HCT116 (cell line): ENCODE measurements around the gene CDH10. TPM values are rescaled to one million over a fixed set of nuclear protein-coding genes. Genes with fewer than 3 reads are reported as not detected.

Source experiments
- ATAC-seq: fragments of 200-7000 bp; cut with Tn5 transposase; 2 replicates; pipeline ENCODE4 v1.9.1; 2020; ENCODE audit warnings: mild to moderate bottlenecking, moderate library complexity
- BruUV-seq: library from RNA; stranded (reverse); fragments of 400-500 nt; replicated peaks from 2 replicates; lab custom pipeline; 2021; lab: Mats Ljungman, UMichigan
- CTCF ChIA-PET: fragments of 300-600 bp; sonication (Branson Sonifier 250); formaldehyde crosslinking; loops from one replicate; lab custom pipeline; 2021; ENCODE audit warnings: antibody characterized with exemption; lab: Charles Lee
- POLR2A ChIA-PET: fragments of 300-600, 350-600 bp; sonication (Branson Sonifier 250); formaldehyde crosslinking; loops from one replicate; lab custom pipeline; 2021; ENCODE audit warnings: antibody characterized with exemption; lab: Charles Lee
- RAD21 ChIA-PET, 2 experiments: fragments of 300-600 bp; sonication (Branson Sonifier 250); formaldehyde crosslinking; loops; one replicate each; lab custom pipeline; 2023; ENCODE audit warnings: low total read pairs in 2 of 2; ENCODE audit not compliant: uncharacterized antibody in 2 of 2, unreplicated experiment in 2 of 2, low non-redundant PET in 1 of 2; lab: Charles Lee
- DNase-seq: peaks from one replicate; pipeline ENCODE4 v3.0.0-alpha.2; 2010; ENCODE audit warnings: low read depth, low spot score
- H2AFZ ChIP-seq: fragments of 200-600 bp; shearing (Covaris generic), sonication (generic); 2 replicates; pipeline ENCODE4 v1.6.1; 2017; ENCODE audit warnings: low read depth, mixed run types, mixed read lengths, antibody characterized with exemption, low read length; ENCODE audit not compliant: poor library complexity, severe bottlenecking
- H3K27ac ChIP-seq: 2 replicates; pipeline ENCODE4 v1.5.1; 2012; ENCODE audit warnings: low read depth, low read length
- H3K27me3 ChIP-seq: fragments of 200-600 bp; sonication (generic); 2 replicates; pipeline ENCODE4 v1.6.1; 2016; ENCODE audit warnings: mixed run types, low read length, mixed read lengths; ENCODE audit not compliant: insufficient read depth
- H3K36me3 ChIP-seq, 2 experiments: fragments of 200-500 bp in 1 of 2; fragments of 200-600 bp in 1 of 2; sonication (Bioruptor generic) in 1 of 2; sonication (generic) in 1 of 2; 2 replicates each; pipeline versions ENCODE4 v1.5.1 to v1.6.1; 2014 to 2016; ENCODE audit warnings: low read length in 2 of 2, inconsistent platforms in 1 of 2, mixed read lengths in 1 of 2, mixed run types in 1 of 2; ENCODE audit not compliant: insufficient read depth in 2 of 2, control insufficient read depth in 1 of 2
- H3K4me1 ChIP-seq, 2 experiments: fragments of 200-600 bp in 1 of 2; sonication (generic) in 1 of 2; 2 replicates each; pipeline versions ENCODE4 v1.5.1 to v1.6.1; 2012 to 2017; ENCODE audit warnings: low read length in 2 of 2, inconsistent platforms in 1 of 2, mild to moderate bottlenecking in 1 of 2, mixed read lengths in 1 of 2, mixed run types in 1 of 2, moderate library complexity in 1 of 2; ENCODE audit not compliant: insufficient read depth in 2 of 2, control insufficient read depth in 1 of 2
- H3K4me2 ChIP-seq: fragments of 200-600 bp; sonication (generic); 2 replicates; pipeline ENCODE4 v1.6.1; 2017; ENCODE audit warnings: mixed run types, low read length, mixed read lengths
- H3K4me3 ChIP-seq, 2 experiments: fragments of 200-600 bp in 1 of 2; sonication (generic) in 1 of 2; replicated peaks in 1 of 2; 2 replicates each; pipeline ENCODE4 v1.5.1; 2011 to 2016; ENCODE audit warnings: low read length in 2 of 2, control low read depth in 1 of 2, low read depth in 1 of 2, mild to moderate bottlenecking in 1 of 2, mixed read lengths in 1 of 2, mixed run types in 1 of 2
- H3K79me2 ChIP-seq: fragments of 200-600 bp; sonication (generic); 2 replicates; pipeline ENCODE4 v1.6.1; 2017; ENCODE audit warnings: mild to moderate bottlenecking, mixed run types, low read length, moderate library complexity, mixed read lengths; ENCODE audit not compliant: insufficient read depth
- H3K9ac ChIP-seq: fragments of 200-600 bp; sonication (generic); 2 replicates; pipeline ENCODE4 v1.6.1; 2016; ENCODE audit warnings: low read length, mixed read lengths
- H3K9me2 ChIP-seq: fragments of 200-600 bp; sonication (generic), shearing (Covaris generic); 2 replicates; pipeline ENCODE4 v1.6.1; 2017; ENCODE audit warnings: mixed run types, mild to moderate bottlenecking, moderate library complexity; ENCODE audit not compliant: insufficient read depth
- H3K9me3 ChIP-seq, 2 experiments: fragments of 200-500 bp in 1 of 2; fragments of 200-600 bp in 1 of 2; sonication (Bioruptor generic) in 1 of 2; sonication (generic) in 1 of 2; 2 replicates each; pipeline ENCODE4 v1.6.1; 2014 to 2017; ENCODE audit warnings: low read length in 2 of 2, mixed read lengths in 2 of 2, inconsistent platforms in 1 of 2, low read depth in 1 of 2, mild to moderate bottlenecking in 1 of 2, mixed run types in 1 of 2, moderate library complexity in 1 of 2; ENCODE audit not compliant: control insufficient read depth in 1 of 2, insufficient read depth in 1 of 2
- H4K20me1 ChIP-seq: fragments of 200-600 bp; sonication (generic), shearing (Covaris generic); 2 replicates; pipeline ENCODE4 v1.6.1; 2017; ENCODE audit warnings: mixed run types, mild to moderate bottlenecking, moderate library complexity; ENCODE audit not compliant: insufficient read depth
- CBX3 ChIP-seq: IDR thresholded peaks from 2 replicates; pipeline ENCODE4 v1.6.1; 2012; ENCODE audit warnings: low read depth
- CEBPB ChIP-seq: IDR thresholded peaks from 2 replicates; pipeline ENCODE4 v1.6.1; 2012; ENCODE audit warnings: low read depth
- ELF1 ChIP-seq: IDR thresholded peaks from 2 replicates; pipeline ENCODE4 v1.6.1; 2012; ENCODE audit warnings: low read depth, borderline replicate concordance
- EZH2 ChIP-seq: fragments of 200-600 bp; sonication (generic); IDR thresholded peaks from 2 replicates; pipeline ENCODE4 v1.6.1; 2017; ENCODE audit warnings: antibody characterized with exemption, mixed run types
- EZH2phosphoT487 ChIP-seq: fragments of 200-600 bp; IDR thresholded peaks from 2 replicates; pipeline ENCODE4 v1.6.1; 2018; ENCODE audit warnings: antibody characterized with exemption, borderline replicate concordance
- FOSL1 ChIP-seq: IDR thresholded peaks from 2 replicates; pipeline ENCODE4 v1.6.1; 2012; ENCODE audit warnings: low read depth
- MAX ChIP-seq: IDR thresholded peaks from 2 replicates; pipeline ENCODE4 v1.6.1; 2012
- POLR2AphosphoS5 ChIP-seq: IDR thresholded peaks from 2 replicates; pipeline ENCODE4 v1.6.1; 2011; ENCODE audit warnings: mild to moderate bottlenecking, low read depth, low read length, moderate library complexity
- SIN3A ChIP-seq: IDR thresholded peaks from 2 replicates; pipeline ENCODE4 v1.6.1; 2012; ENCODE audit warnings: low read depth
- SRF ChIP-seq: IDR thresholded peaks from 2 replicates; pipeline ENCODE4 v1.6.1; 2012; ENCODE audit warnings: low read depth
- TCF7L2 ChIP-seq: IDR thresholded peaks from 2 replicates; pipeline ENCODE4 v1.7.0; 2011; ENCODE audit warnings: borderline replicate concordance, inconsistent platforms; ENCODE audit not compliant: insufficient read depth, insufficient read length; ENCODE audit errors: extremely low read depth
- ZFX ChIP-seq: fragments of 450-650 bp; IDR thresholded peaks from 2 replicates; pipeline ENCODE4 v1.6.1; 2017
- intact Hi-C: fragments of 100-400 bp; cut with micrococcal nuclease; formaldehyde crosslinking; loops from 2 replicates; pipeline ENCODE4 v1.10.0; 2022
- total RNA-seq: library from RNA; stranded (reverse); gene quantifications from one replicate; pipeline ENCODE4 v1.2.1, GENCODE V29; 2021; ENCODE audit not compliant: unreplicated experiment
- TF ChIP-seq, protein P1 (sequence below), 3 experiments: fragments of 200-600 bp in 1 of 3; sonication (generic) in 1 of 3; IDR thresholded peaks in 2 of 3; conservative IDR thresholded peaks in 1 of 3; 2 replicates each; pipeline ENCODE4 v1.5.1; 2012 to 2017; ENCODE audit warnings: low read depth in 2 of 3, low read length in 2 of 3, antibody characterized with exemption in 1 of 3, borderline replicate concordance in 1 of 3, control low read depth in 1 of 3, mild to moderate bottlenecking in 1 of 3, mixed read lengths in 1 of 3, mixed run types in 1 of 3, moderate library complexity in 1 of 3; ENCODE audit not compliant: insufficient read depth in 1 of 3
- TF ChIP-seq, protein P2 (sequence below): IDR thresholded peaks from 2 replicates; pipeline ENCODE4 v1.6.1; 2012; ENCODE audit warnings: low read depth
- TF ChIP-seq, protein P3 (sequence below): IDR thresholded peaks from 2 replicates; pipeline ENCODE4 v1.6.1; 2011; ENCODE audit warnings: mild to moderate bottlenecking, low read length, moderate library complexity; ENCODE audit not compliant: insufficient replicate concordance; ENCODE audit errors: extremely low read depth

The CDH10 gene
- total RNA-seq, 1 experiment from 2014 or later: not detected

DNA sequence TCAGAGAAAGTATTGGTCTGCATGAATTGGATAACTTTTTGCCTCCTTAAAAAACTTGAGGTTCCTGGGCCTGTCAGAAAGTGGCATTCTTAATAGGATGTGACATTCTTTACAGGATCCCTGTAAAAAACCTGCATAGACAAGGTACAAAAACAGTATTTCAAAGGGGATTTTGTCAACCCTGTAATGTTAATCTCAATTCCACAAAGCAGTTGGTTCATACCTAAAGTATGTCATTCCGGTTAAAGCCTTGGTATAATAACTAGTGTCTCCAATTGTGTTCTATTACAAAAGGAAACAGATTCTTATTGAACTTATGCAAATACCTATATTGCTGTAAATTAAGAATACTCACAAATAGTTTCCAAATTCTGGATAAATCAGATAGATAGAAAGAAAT lies 169.7 kb downstream of the CDH10 start:
- Histone ChIP-seq H3K4me2 (no peak overlapping the region), H3K79me2 (no peaks in the 10 kb centered on the region), H3K4me3 (no peak overlapping the region), H3K27me3 (no peaks in the 10 kb centered on the region), H3K36me3 (no peaks in the 10 kb centered on the region), H4K20me1 (no peaks in the 10 kb centered on the region), H2AFZ (no peak overlapping the region), H3K9me2 (no peaks in the 10 kb centered on the region), H3K9me3 (peaks cover 15 to 22% of the 10 kb centered on the region in 2 experiments; a peak in 2 of 4 replicates), H3K27ac (no peak overlapping the region), H3K9ac (no peak overlapping the region), H3K4me1 (no peaks in the 10 kb centered on the region)
- no peak for DNase-seq
- ATAC-seq: no peak
- intact Hi-C loops: no loop called here
- ChIA-PET POLR2A (no interaction called here), CTCF (no interaction called here), RAD21 (no interaction called here)
- no TSS peak for BruUV-seq
- TF ChIP-seq EZH2phosphoT487: no peak
- TF ChIP-seq EZH2: no peak
- no peak for TF ChIP-seq SIN3A
- no peak for TF ChIP-seq MAX
- TF ChIP-seq FOSL1: no peak
- TF ChIP-seq SRF: no peak
- TF ChIP-seq ZFX: no peak
- TF ChIP-seq, protein P1, sequence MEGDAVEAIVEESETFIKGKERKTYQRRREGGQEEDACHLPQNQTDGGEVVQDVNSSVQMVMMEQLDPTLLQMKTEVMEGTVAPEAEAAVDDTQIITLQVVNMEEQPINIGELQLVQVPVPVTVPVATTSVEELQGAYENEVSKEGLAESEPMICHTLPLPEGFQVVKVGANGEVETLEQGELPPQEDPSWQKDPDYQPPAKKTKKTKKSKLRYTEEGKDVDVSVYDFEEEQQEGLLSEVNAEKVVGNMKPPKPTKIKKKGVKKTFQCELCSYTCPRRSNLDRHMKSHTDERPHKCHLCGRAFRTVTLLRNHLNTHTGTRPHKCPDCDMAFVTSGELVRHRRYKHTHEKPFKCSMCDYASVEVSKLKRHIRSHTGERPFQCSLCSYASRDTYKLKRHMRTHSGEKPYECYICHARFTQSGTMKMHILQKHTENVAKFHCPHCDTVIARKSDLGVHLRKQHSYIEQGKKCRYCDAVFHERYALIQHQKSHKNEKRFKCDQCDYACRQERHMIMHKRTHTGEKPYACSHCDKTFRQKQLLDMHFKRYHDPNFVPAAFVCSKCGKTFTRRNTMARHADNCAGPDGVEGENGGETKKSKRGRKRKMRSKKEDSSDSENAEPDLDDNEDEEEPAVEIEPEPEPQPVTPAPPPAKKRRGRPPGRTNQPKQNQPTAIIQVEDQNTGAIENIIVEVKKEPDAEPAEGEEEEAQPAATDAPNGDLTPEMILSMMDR (IDR thresholded peaks at IDR 0.05 in 2 of 3, conservative IDR thresholded peaks at IDR 0.05 in 1 of 3; ENCODE audit: borderline replicate concordance in 1 of 3, insufficient read depth in 1 of 3, low read depth in 2 of 3, low read length in 2 of 3): no peak
- TF ChIP-seq TCF7L2: no peak
- TF ChIP-seq, protein P2, sequence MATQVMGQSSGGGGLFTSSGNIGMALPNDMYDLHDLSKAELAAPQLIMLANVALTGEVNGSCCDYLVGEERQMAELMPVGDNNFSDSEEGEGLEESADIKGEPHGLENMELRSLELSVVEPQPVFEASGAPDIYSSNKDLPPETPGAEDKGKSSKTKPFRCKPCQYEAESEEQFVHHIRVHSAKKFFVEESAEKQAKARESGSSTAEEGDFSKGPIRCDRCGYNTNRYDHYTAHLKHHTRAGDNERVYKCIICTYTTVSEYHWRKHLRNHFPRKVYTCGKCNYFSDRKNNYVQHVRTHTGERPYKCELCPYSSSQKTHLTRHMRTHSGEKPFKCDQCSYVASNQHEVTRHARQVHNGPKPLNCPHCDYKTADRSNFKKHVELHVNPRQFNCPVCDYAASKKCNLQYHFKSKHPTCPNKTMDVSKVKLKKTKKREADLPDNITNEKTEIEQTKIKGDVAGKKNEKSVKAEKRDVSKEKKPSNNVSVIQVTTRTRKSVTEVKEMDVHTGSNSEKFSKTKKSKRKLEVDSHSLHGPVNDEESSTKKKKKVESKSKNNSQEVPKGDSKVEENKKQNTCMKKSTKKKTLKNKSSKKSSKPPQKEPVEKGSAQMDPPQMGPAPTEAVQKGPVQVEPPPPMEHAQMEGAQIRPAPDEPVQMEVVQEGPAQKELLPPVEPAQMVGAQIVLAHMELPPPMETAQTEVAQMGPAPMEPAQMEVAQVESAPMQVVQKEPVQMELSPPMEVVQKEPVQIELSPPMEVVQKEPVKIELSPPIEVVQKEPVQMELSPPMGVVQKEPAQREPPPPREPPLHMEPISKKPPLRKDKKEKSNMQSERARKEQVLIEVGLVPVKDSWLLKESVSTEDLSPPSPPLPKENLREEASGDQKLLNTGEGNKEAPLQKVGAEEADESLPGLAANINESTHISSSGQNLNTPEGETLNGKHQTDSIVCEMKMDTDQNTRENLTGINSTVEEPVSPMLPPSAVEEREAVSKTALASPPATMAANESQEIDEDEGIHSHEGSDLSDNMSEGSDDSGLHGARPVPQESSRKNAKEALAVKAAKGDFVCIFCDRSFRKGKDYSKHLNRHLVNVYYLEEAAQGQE: no peak
- TF ChIP-seq, protein P3, sequence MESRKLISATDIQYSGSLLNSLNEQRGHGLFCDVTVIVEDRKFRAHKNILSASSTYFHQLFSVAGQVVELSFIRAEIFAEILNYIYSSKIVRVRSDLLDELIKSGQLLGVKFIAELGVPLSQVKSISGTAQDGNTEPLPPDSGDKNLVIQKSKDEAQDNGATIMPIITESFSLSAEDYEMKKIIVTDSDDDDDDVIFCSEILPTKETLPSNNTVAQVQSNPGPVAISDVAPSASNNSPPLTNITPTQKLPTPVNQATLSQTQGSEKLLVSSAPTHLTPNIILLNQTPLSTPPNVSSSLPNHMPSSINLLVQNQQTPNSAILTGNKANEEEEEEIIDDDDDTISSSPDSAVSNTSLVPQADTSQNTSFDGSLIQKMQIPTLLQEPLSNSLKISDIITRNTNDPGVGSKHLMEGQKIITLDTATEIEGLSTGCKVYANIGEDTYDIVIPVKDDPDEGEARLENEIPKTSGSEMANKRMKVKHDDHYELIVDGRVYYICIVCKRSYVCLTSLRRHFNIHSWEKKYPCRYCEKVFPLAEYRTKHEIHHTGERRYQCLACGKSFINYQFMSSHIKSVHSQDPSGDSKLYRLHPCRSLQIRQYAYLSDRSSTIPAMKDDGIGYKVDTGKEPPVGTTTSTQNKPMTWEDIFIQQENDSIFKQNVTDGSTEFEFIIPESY: no peak
- TF ChIP-seq CEBPB: no peak
- TF ChIP-seq CBX3: no peak
- no peak for TF ChIP-seq ELF1
- no peak for TF ChIP-seq POLR2AphosphoS5
